Stimulated activated CD8-positive, alpha-beta memory T cell treated with anti-CD3 and anti-CD28 coated beads, Interleukin-12 subunit alpha, Interleukin-12 subunit beta, amount 100 ng/mL, for 24 hours (primary cell): ENCODE results near the gene PRKCA.

Experiments used
- DNase-seq: peaks from one replicate; pipeline ENCODE4 v3.0.0-alpha.2; 2020; ENCODE audit errors: extremely low read depth

The PRKCA gene

GRCh38 chr17:66810951-66811682 lies 508.7 kb downstream of the PRKCA start:
- DNase-seq = no peak

GRCh38 chr17:66811683-66812054 lies 509.3 kb downstream of the PRKCA start:
- no peak for DNase-seq

GRCh38 chr17:66812571-66812970 lies 510.2 kb downstream of the PRKCA start:
- DNase-seq = no peak

- no peak for DNase-seq
Measured at GRCh38 chr17:66813296-66813695, 510.9 kb downstream of the PRKCA start.

GRCh38 chr17:66814026-66814425 lies 511.6 kb downstream of the PRKCA start:
- DNase-seq = no peak

GRCh38 chr17:66814570-66814969 lies 512.2 kb downstream of the PRKCA start:
- DNase-seq = no peak

GRCh38 chr17:66817750-66818149 lies 515.3 kb downstream of the PRKCA start:
- DNase-seq = no peak

GRCh38 chr17:66819466-66819865 lies 517.1 kb downstream of the PRKCA start:
- no peak for DNase-seq

GRCh38 chr17:66822009-66822408 lies 519.6 kb downstream of the PRKCA start:
- DNase-seq = no peak

- DNase-seq = no peak
Measured at GRCh38 chr17:66826856-66827255, 524.4 kb downstream of the PRKCA start.

GRCh38 chr17:66829386-66829864 lies 527.0 kb downstream of the PRKCA start:
- no peak for DNase-seq

- no peak for DNase-seq
Measured at GRCh38 chr17:66829883-66830282, 527.5 kb downstream of the PRKCA start.

- no peak for DNase-seq
Measured at GRCh38 chr17:66830451-66830850, 528.0 kb downstream of the PRKCA start.

GRCh38 chr17:66831383-66832210 lies 529.2 kb downstream of the PRKCA start:
- no peak for DNase-seq

- DNase-seq = no peak
Measured at GRCh38 chr17:66833201-66833600, 530.8 kb downstream of the PRKCA start.

GRCh38 chr17:66834426-66834918 lies 532.1 kb downstream of the PRKCA start:
- DNase-seq = no peak

GRCh38 chr17:66834919-66835454 lies 532.6 kb downstream of the PRKCA start, which contains the start of gene CACNG5:
CACNG5 (plus strand) TSS chr17:66835117; CDS start chr17:66877333, 42,216 bp downstream.
- DNase-seq = no peak

- DNase-seq = no peak
Measured at GRCh38 chr17:66835476-66835875, 533.1 kb downstream of the PRKCA start.

- DNase-seq = no peak
Measured at GRCh38 chr17:66836063-66837005, 533.9 kb downstream of the PRKCA start.

GRCh38 chr17:66837226-66837625 lies 534.8 kb downstream of the PRKCA start:
- no peak for DNase-seq
